Right lobe of liver (tissue), 4 donors: ENCODE results near the gene ZNF543.

ENCODE experiments used
- CTCF ChIP-seq, 4 donors: fragments of 200-600 bp in 3 of 4; fragments of 450-650 bp in 1 of 4; IDR thresholded peaks; one replicate each; pipeline versions ENCODE4 v1.5.1 to v1.8.0; 2016 to 2022; ENCODE audit warnings: antibody characterized with exemption in 4 of 4, mild to moderate bottlenecking in 2 of 4
- POLR2A ChIP-seq: fragments of 450-650 bp; IDR thresholded peaks from one replicate; pipeline ENCODE4 v1.6.1; 2017; ENCODE audit warnings: antibody characterized with exemption, mild to moderate bottlenecking
- donor health status: DM: no; HTN: no; CAD: no.
- donor health status: DM: no; HTN: no; CAD: no.
- donor health status: DM: no; HTN: yes; CAD: no.

- no peak for TF ChIP-seq CTCF (IDR thresholded peaks at IDR 0.05)
- no peak for TF ChIP-seq POLR2A
These were observed 31.9 kb upstream of the ZNF543 start for GRCh38 chr19:57288373-57288772.
